HG03045 (cell line): Measurements from ENCODE around the gene DGAT2.

ENCODE experiments used
- ATAC-seq: cut with Tn5 transposase; IDR thresholded peaks from one replicate; pipeline ENCODE4 v1.9.1; 2021; ENCODE audit warnings: mild to moderate bottlenecking, moderate library complexity; ENCODE audit not compliant: unreplicated experiment

Gene DGAT2

DNA sequence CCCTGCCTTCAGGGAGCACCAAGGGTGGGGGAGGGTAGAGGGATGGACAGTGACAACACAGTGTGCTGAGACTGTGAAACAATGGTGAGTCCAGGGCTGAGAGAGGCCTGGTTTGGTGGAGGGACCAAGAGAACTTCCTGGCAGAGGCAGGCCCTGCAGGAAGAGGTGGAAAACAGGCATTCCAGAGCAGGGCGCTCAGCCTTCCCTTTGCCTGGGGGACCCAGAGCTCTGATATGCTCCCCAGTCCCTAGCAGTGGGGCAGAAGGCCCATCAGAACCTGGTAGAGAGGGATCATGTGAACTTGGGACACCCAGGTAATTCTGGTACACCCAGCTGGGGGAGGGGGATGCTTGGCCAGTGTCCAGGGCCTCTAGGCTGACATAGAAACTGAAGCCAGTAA is 29.2 kb downstream of the DGAT2 start:
- no peak for ATAC-seq

DNA sequence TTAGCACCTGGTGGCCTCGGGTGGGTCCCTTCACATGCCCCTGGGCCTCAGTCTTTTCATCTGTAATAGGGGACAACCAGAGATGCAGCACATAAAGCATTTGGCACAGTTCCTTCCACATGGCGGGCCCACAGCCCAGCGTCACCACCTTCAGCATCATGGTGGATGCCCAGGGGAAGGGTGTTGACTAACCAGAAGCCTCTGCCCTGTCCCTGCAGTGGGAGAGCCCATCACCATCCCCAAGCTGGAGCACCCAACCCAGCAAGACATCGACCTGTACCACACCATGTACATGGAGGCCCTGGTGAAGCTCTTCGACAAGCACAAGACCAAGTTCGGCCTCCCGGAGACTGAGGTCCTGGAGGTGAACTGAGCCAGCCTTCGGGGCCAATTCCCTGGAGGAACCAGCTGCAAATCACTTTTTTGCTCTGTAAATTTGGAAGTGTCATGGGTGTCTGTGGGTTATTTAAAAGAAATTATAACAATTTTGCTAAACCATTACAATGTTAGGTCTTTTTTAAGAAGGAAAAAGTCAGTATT is 31.6 kb downstream of the DGAT2 start:
- ATAC-seq: no peak

DNA sequence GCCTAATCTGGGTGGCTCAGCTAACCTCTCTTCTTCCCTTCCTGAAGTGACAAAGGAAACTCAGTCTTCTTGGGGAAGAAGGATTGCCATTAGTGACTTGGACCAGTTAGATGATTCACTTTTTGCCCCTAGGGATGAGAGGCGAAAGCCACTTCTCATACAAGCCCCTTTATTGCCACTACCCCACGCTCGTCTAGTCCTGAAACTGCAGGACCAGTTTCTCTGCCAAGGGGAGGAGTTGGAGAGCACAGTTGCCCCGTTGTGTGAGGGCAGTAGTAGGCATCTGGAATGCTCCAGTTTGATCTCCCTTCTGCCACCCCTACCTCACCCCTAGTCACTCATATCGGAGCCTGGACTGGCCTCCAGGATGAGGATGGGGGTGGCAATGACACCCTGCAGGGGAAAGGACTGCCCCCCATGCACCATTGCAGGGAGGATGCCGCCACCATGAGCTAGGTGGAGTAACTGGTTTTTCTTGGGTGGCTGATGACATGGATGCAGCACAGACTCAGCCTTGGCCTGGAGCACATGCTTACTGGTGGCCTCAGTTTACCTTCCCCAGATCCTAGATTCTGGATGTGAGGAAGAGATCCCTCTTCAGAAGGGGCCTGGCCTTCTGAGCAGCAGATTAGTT is 32.3 kb downstream of the DGAT2 start:
- no peak for ATAC-seq

DNA sequence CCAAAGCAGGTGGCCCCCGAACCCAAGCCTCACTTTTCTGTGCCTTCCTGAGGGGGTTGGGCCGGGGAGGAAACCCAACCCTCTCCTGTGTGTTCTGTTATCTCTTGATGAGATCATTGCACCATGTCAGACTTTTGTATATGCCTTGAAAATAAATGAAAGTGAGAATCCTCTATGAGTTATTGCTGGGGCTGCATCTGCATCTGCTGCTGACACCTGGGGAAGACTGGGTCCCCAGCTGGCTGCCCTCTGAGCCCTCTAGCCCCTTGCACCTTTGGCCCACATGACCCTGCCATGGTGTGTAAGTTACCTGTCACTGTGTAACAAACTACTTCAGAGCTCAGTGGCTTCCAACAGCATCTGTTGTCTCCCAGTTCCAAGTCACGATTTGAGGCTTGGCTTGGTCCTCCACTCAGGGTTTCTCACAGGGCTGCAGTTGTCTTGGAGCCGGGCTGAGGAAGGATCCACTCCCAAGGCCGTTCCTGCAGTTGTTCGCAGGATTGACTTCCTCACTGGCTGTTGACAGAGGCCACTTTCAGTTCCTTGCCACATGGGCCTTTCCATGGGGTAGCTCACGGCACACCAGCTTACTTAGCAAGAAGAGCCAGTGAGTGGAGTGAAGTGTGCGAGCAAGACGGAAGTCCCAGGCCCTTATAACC is 32.9 kb downstream of the DGAT2 start:
- no peak for ATAC-seq

DNA sequence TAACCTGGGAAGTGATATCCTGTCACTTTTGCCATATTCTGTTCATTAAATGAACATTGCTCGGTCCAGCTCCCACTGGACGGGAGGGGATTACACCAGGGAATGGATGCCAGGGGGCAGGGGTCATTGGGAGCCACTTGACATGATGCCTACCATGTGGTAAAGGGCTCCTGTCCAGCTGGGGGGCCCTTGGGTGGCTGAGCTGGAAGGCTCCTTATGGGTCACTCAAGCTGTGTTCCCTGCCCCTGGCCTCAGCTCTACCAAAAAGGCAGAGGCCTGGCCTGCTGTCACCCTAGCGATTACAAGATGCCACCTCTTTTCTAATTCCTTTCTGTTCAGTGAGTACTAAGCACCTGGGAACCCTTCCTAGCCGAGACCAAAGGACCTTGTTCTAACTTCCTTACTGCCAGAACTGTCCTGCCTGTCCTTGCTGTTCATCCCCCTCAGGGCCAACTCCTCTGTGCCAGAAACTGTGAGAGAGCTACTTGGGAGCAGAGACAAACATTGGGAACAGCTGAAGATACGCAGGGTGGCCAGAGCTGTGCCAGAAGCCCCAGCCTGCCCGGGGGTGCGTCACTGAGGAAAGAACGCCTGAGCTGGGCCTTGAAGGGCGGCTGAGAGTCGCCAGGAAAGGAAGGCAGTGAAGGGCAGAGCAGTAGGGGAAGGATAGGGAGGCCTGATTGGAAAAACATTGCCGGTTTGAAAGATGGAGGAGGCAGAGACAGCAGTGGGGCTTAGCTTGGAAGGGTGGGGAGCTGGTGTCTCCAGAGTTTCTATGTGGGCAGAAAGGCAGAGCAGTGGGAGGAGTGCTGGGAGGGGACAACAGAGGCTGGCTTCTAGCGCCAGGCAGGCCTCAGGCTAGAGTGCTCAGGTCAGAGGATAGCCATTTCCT is 33.7 kb downstream of the DGAT2 start:
- no peak for ATAC-seq

DNA sequence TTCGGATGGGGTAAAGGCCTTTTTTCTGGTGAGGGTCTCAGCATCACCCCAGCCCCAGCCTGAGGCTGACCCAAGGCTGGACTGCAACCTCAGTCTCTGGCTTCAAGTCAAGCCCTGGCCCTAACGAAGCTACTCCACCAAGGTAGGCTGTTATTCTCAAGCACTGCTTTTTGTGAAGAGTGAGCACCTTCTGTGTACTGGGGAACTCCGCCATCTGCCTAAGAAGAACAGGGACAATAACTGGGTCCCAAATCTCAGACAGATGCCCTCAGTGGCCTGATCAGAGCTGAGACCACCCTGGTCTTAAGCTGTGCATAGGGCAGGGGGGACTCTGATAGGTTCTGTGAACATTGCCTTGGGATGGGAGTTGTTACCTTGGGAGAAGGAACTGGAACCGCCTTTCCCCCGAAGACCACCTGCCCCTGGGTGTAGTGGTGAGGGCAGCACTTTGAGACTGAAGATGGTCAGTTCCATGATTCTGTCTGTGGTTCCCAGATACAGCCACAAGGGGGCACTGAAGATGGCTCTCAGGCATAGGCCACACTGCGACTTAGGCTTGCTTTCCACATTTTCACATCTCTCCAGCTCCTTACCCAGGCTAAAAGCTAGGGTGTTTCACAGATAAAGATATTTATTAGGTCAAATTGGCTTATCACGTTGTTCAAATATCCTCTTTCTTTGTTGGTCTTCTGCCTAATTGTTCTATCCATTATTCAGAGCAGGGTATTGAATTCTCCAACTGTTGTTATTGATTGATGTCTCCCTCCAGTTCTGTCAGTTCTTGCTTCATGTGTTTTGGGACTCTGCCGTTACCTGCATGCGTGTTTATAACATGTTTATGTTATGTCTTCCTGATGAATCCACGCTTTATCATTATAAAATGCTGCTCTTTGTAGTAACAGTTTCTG is 34.6 kb downstream of the DGAT2 start:
- ATAC-seq: peak; percentile 73

DNA sequence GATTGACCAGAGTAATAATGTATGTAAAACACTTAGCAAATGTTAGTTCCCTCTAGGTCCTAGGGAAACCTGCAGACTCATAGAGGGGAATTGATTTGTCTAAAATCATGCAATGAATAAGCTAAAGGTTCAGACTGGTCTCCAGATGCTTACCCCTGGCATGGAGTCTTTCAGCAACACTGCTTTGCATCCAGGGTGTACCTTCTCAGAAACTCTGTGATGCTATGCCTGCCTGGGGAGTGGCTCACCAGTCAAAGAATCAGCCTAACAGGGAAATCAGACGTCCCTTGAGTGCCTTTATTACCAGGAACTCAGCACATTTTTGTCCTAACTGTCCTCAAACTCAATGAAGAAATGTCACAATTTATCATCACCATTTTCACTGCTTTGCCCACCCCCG is 40.5 kb downstream of the DGAT2 start:
- ATAC-seq: no peak

DNA sequence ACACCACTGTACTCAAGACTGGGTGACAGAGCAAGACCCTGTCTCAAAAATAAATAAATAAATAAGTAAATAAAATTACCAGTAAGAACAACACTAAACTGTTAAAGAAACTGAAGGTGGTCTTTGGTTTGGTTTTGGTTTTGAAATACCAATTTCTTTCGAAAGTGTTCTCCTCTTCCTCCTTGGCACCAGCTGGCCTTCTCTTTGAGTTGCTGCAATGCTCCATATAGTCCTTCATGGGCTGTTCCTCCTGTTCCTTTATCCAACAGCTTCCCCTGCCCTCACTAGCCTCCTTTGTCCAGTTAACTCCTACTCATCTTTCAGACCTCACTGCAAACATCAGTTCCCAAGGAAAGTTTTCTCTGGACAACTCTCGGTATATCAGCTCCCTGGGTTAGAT is 41.4 kb downstream of the DGAT2 start:
- no peak for ATAC-seq

DNA sequence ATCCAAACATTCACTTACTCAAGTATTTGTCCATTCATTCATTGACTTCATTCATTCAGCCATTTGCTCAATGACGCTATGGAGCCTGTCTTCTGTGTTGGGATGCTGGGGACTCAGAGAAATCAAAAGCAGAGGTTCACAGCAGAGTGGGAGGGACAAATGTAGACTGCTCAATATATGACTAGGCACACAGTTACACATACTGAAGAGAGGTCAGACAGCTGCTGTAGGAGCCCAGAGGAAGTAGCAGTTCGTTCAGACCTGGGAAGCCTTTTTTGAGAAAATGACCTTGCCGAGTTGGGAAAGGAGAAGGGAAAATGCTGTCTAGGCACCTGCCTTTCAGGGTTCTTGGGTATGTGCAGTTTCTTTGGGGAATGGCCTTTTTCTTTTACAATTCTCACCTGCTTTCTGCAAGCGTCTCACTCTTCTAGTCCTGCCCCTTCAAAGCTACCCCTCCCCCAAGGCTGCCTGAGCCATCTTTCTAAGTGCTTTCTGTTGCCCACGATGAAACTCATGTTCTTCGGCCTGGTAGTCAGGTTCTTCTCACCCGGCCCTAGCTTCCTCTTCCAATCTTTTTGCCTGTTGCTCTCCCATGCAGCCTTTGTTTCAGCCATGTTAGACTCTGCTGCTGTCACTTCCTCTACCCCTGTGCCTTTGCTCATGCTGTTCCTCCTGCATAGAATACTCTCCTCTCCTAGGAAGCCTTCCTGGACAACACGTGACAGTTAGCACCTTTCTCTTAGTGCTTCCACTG is 42.2 kb downstream of the DGAT2 start:
- ATAC-seq: no peak

DNA sequence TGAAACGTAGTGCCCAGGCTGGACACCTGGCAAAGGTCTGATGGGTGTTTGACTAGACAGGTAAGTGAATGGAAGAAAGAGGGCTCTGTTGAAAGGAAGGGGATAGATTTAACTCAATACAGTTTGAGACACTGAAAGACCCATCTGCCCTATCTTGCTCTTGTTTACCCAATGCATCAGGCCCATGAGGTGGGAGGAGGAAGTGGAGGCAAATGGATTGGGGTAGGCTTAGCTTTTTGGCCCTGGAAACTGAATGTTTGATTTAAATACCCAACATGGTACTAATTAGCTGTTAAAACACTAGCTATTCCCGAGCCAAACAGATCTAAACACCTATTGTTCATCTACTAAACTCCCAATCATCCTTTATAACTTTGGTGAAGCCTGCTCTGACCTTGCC is 42.9 kb downstream of the DGAT2 start:
- ATAC-seq: no peak

DNA sequence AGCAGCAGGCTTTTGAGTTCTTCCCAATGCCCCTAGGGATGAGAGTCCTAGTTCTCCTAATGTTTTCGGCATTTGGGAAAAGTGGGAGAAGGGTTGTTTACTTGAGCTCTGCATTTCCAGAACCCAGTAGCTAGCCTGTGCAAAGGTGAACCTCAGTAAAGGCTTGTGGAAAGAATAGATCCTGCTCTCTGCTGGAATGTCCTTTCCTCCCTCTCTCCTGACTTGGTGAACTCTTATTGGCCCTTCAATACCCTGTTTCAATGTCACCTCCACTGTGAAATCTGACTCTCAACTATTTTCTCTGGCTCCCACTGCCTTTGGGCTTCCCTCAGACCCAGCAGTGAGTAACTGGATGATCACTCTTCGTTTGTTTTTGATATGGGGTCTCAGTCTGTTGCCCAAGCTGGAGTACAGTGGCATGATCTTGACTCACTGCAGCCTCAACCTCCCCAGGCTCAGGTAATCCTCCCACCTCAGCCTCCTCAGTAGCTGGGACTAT is 44.0 kb downstream of the DGAT2 start:
- ATAC-seq: no peak

DNA sequence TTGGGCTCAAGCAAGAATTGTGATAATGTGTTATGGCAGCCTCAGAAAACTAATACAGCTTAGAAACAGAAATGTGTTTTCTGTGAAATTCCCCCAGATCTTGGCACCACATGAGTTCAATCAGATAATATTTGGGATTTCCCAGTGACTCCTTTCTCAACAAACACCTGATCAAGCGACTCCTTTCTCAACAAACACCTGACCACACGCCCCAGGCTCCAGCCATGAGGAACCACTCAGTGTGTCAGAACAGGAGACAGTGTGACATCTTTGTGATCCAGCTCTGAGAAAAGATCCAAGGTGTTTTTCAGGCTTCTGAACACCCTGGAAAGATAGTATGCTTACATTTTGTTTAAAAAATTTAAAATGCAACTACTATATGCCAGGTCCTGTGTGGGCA is 44.5 kb downstream of the DGAT2 start:
- ATAC-seq: no peak

DNA sequence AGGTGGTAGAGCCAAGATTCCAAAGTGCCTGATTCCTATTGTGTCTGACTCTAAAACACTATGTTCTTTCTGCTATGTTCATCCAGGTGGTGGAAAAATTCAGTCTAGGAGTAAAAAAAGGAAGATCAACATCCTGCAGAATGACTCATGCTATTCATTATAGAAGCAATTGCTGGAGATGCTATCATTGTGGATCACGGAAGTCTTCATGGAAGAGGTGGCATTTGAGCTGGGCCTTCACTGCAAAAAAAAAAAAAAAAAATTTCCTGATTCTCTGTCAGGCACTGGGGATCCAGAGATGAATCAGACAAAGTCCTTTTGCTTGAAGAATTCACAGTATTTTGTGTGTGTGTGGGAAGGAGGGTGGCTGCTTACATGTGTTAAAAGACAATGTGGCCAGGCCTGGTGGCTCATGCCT is 45.1 kb downstream of the DGAT2 start:
- ATAC-seq: no peak

DNA sequence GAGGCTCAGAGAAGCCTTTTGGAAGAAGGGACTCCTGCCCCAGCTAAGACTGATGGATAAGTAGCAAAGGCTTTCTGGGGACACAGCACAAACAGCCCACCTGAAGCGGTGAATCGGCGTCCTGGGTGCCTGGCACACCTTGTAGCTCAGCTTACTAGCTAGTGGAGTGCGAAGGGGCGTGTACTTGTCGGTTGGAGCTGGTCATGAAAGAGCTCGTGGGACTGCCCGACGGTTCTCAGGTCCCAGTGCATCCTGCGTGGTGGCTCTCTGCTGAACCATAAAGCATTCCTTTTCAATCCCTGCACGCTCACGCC is 45.7 kb downstream of the DGAT2 start:
- ATAC-seq: peak; percentile 19

DNA sequence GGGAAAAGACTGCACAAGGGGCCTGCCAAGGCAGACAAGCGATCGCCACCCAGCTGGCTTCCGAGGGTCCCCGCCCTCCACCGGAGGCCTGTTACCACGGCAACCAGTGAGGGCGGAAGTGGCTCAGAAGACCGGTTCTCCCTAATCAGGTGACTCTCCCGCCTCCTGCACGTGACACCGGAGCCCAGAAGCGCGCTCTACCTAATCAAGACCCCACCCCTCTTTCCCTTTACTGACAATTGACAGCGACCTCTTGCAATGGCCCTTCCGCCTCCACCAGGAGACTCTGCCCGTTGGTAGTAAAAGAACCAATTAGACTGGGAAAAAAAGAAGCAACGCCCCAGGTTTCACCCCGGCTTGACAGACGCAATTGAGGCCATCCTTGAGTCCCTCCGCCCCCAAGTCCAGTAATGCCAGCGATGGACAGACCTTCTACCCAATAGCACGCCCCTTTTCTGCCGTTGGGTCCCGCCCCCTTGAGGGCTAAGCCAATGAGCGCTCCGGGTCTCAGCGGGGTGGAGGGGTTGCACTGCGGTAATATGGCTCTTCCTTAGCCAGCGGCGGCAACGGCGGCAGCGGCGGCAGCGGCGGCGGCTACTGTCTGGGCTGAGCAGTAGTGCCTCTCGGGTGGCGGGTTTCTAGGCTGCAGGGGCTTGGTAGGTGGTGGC is 46.2 kb downstream of the DGAT2 start, which contains the start of gene UVRAG:
Gene UVRAG, plus strand, starts transcription at position 534 of the 668 bp plus-strand sequence. CDS start 198 bp downstream, outside the sequence.
- ATAC-seq: peak; percentile 81

DNA sequence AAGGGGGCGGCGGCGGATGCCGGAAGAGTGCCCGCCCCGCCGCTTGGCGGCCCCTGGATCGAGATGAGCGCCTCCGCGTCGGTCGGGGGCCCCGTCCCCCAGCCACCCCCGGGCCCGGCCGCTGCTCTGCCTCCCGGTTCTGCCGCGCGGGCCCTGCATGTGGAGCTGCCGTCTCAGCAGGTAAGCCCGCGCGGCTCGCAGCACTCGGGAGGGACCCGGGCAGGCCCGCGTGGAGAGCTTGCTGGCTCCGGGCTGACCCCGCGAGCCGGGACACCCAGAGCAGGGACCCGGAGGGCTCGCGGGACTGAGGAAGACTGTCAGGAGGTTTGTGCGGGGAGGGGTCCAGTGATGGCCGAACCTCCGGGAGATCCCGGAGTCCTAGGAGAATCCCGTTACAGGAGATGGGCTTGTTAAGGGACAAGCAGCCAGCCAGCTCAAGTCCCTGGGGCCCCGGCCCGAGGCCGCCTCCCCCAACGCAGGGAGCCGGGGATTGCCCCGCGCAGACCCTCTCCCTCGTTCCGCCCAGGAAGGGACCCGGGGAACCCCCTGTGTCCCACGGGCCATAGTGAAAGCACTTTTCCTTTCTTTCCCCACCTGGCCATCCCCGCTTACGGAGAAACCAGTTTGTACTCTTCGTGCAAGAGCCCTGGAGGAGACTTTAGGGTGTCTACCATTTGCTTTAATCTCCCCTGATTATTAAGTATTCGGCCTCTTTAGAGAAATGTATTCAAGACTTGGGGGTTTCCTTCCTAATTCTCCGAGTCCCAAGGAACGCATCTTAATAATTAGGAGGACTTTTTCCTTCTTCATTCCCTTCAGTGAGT is 47.0 kb downstream of the DGAT2 start:
- peak; percentile 25 for ATAC-seq

DNA sequence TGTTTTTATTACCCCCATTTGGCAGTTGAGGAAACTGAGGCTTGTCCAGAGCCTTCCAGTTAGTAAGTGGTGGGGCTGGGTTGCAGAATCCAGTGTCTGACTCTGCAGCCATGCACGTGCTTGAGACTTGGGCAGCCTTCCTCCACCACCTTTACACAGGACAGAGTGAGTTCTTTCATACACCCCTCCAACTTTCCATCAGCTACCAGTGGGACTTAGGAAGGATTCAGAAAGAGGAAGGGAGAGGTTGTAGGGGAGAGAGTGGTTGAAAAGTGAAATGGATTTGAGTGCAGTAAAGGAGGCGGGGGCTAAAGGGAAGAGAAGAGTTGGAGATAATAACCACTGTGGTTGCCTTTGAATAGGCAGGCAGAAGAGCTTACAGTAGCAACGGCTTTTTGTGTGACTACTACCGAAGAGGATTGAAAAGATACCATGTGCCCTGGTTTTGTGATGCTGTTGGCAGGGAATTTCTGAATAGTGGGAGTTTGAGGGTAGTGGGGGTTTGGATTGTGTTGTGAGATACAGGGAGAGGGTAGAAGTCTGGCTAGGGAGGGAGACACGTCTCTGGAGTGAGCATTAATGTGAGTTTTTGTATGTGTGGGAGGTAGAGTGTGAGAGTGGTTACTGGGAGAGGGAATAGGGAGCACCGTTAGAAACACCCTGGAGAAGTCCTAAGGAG is 48.1 kb downstream of the DGAT2 start:
- no peak for ATAC-seq

DNA sequence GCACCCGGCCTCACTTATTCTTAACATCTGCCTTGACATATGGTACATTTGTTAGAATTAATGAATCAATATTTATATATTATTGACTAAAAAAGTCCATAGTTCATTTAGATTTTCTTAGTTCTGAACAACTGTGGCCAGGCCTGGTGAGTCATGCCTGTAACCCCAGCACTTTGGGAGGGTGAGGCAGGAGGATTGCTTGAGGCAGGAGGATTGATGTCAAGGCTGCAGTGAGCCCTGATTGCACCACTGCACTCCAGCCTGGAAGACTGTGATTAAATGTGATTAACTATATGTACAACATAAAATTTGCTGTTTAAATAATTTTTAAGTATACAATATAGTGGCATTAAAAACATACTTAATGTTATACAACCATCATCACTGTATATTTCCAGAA is 52.1 kb downstream of the DGAT2 start:
- no peak for ATAC-seq
